K562 (cell line): ENCODE data around the gene AP1AR. TPM values are rescaled to one million over a fixed set of nuclear protein-coding genes. Genes with fewer than 3 reads are reported as not detected.

ENCODE experiments used
- ATAC-seq: fragments of 200-7000 bp; cut with Tn5 transposase; 3 replicates; pipeline ENCODE4 v1.9.1; 2020; ENCODE audit warnings: moderate library complexity
- BruUV-seq: library from RNA; stranded (reverse); fragments of 400-500 nt; replicated peaks from 2 replicates; lab custom pipeline; 2021; lab: Mats Ljungman, UMichigan
- CTCF ChIA-PET: fragments of 300-600 bp; formaldehyde crosslinking; extraction: SDS; loops from one replicate; lab custom pipeline; 2021; ENCODE audit warnings: low intra/inter-chr PET ratio; lab: Yijun Ruan, JAX
- POLR2A ChIA-PET: fragments of 300-600, 350-650 bp; sonication (Branson Sonifier 250); formaldehyde crosslinking; extraction: SDS; loops from one replicate; lab custom pipeline; 2021; ENCODE audit warnings: antibody characterized with exemption, inconsistent platforms; lab: Yijun Ruan, JAX
- DNase-seq, 4 experiments: peaks; one replicate each; pipeline versions ENCODE4 v3.0.0 to v3.0.0-alpha.2; 2011 to 2018; ENCODE audit warnings: low spot score in 3 of 4, mixed read lengths in 3 of 4; ENCODE audit errors: extremely low read depth in 1 of 4
- FAIRE-seq: peaks from 2 replicates; lab custom pipeline; 2011; peaks lifted over from hg19 to GRCh38; lab: Jason Lieb, UNC
- H2AFZ ChIP-seq: 2 replicates; pipeline ENCODE4 v1.6.0; 2011; ENCODE audit warnings: low read depth, low read length, control low read depth, inconsistent platforms
- H3K27ac ChIP-seq: fragments of 200-600 bp; 3 replicates; pipeline ENCODE4 v1.8.0; 2011; ENCODE audit warnings: low read depth, mild to moderate bottlenecking, control low read depth, inconsistent platforms, low read length, moderate library complexity, mixed read lengths; ENCODE audit errors: extremely low read depth
- H3K27me3 ChIP-seq, 2 experiments: fragments of 300-600 bp in 1 of 2; 2 replicates in 1 of 2; 3 replicates in 1 of 2; pipeline versions ENCODE4 v1.6.0 to v1.8.0; 2011; ENCODE audit warnings: inconsistent platforms in 2 of 2, low read length in 2 of 2, mild to moderate bottlenecking in 1 of 2, mixed read lengths in 1 of 2, moderate library complexity in 1 of 2; ENCODE audit not compliant: control insufficient read depth in 2 of 2, insufficient read depth in 2 of 2
- H3K36me3 ChIP-seq: fragments of 300-600 bp; 3 replicates; pipeline ENCODE4 v1.8.0; 2011; ENCODE audit warnings: mild to moderate bottlenecking, low read length, inconsistent platforms; ENCODE audit not compliant: control insufficient read depth, insufficient read depth
- H3K4me1 ChIP-seq, 2 experiments: fragments of 200-600 bp in 1 of 2; replicated peaks in 1 of 2; 2 replicates in 1 of 2; 3 replicates in 1 of 2; pipeline versions ENCODE4 v1.5.1 to v1.8.0; 2011; ENCODE audit warnings: inconsistent platforms in 2 of 2, low read length in 2 of 2, mild to moderate bottlenecking in 1 of 2, mixed read lengths in 1 of 2, moderate library complexity in 1 of 2; ENCODE audit not compliant: control insufficient read depth in 2 of 2, insufficient read depth in 2 of 2
- H3K4me2 ChIP-seq: 2 replicates; pipeline ENCODE4 v1.6.1; 2011; ENCODE audit warnings: low read length, control low read depth, inconsistent platforms, mixed read lengths; ENCODE audit not compliant: insufficient read depth
- H3K4me3 ChIP-seq: fragments of 200-600 bp; sonication (generic), shearing (Covaris generic); 2 replicates; pipeline ENCODE4 v1.5.1; 2016; ENCODE audit warnings: control low read depth, inconsistent platforms
- H3K79me2 ChIP-seq: fragments of 200-600 bp; 3 replicates; pipeline ENCODE4 v1.8.0; 2011; ENCODE audit warnings: low read length, inconsistent platforms; ENCODE audit not compliant: control insufficient read depth, insufficient read depth
- H3K9ac ChIP-seq, 2 experiments: 2 replicates each; pipeline versions ENCODE4 v1.6.0 to v1.6.1; 2011; ENCODE audit warnings: low read depth in 2 of 2, low read length in 2 of 2, control low read depth in 1 of 2, inconsistent platforms in 1 of 2, mild to moderate bottlenecking in 1 of 2, mixed read lengths in 1 of 2; ENCODE audit not compliant: insufficient read depth in 1 of 2
- H3K9me1 ChIP-seq: one replicate; pipeline ENCODE4 v1.6.0; 2011; ENCODE audit warnings: inconsistent platforms, mild to moderate bottlenecking, low read length, moderate library complexity; ENCODE audit not compliant: control insufficient read depth, insufficient read depth
- H3K9me3 ChIP-seq: replicated peaks from 2 replicates; pipeline ENCODE4 v1.5.1; 2011; ENCODE audit warnings: low read depth, low read length, inconsistent platforms; ENCODE audit not compliant: control insufficient read depth, insufficient read depth
- H4K20me1 ChIP-seq: replicated peaks from 2 replicates; pipeline ENCODE4 v1.6.1; 2011; ENCODE audit warnings: low read length, inconsistent platforms, mixed read lengths; ENCODE audit not compliant: control insufficient read depth, insufficient read depth
- ELF4 ChIP-seq: fragments of 450-650 bp; formaldehyde crosslinking; IDR thresholded peaks from 2 replicates; pipeline ENCODE4 v1.4.0; 2022; ENCODE audit warnings: missing genetic modification characterization
- POLR2G ChIP-seq: fragments of 200-400 bp; formaldehyde crosslinking; IDR thresholded peaks from 2 replicates; pipeline ENCODE4 v1.6.1; 2017; ENCODE audit warnings: low read depth, mild to moderate bottlenecking, antibody characterized with exemption, low read length, moderate library complexity
- RNF2 ChIP-seq: sonication (generic); IDR thresholded peaks from 2 replicates; pipeline ENCODE4 v1.6.1; 2016
- SIRT6 ChIP-seq: IDR thresholded peaks from one replicate; pipeline ENCODE4 v1.6.1; 2012; ENCODE audit warnings: low read depth, mild to moderate bottlenecking, control low read depth, inconsistent platforms, low read length, moderate library complexity
- WGBS: fragments of 100-300 bp; shearing (Covaris generic); methylation state at CpG from one replicate; pipeline ENCODE4 v1.1.6; 2016; ENCODE audit warnings: low coverage, mixed read lengths; ENCODE audit not compliant: insufficient coverage; ENCODE audit errors: missing lambda C conversion rate; 5-methylcytosine and 5-hydroxymethylcytosine counted together
- in situ Hi-C: fragments of 300-500 bp; cut with MboI; formaldehyde crosslinking; loops from 4 replicates; pipeline ENCODE4 v1.15.0; 2018; ENCODE audit warnings: inconsistent platforms, mixed read lengths
- intact Hi-C: fragments of 100-400 bp; cut with micrococcal nuclease; formaldehyde crosslinking; loops from 2 replicates; pipeline ENCODE4 v1.14.2; 2022
- polyA plus RNA-seq, 8 experiments: library from polyadenylated mRNA; depleted of rRNA in 4 of 8; stranded (reverse) in 5 of 8; unstranded in 3 of 8; fragments of >200 nt; fragmentation: Nextera tagmentation in 2 of 8; fragmentation: Illumina TruSeq in 1 of 8; extraction: Ambion mirVana in 2 of 8; extraction: Trizol in 1 of 8; gene quantifications; 2 replicates each; pipeline versions ENCODE4 v1.2.1 to v1.2.3, GENCODE V29; 2011 to 2014; ENCODE audit warnings: inconsistent platforms in 1 of 8, missing spikeins in 1 of 8
- total RNA-seq, 7 experiments: library from RNA; depleted of rRNA in 6 of 7; stranded (reverse); fragments of >200 nt in 6 of 7; fragmentation: Illumina TruSeq in 2 of 7; extraction: Trizol in 2 of 7; gene quantifications; 2 replicates each; pipeline versions ENCODE4 v1.2.1 to v1.2.3, GENCODE V29; 2011 to 2021; ENCODE audit warnings: low replicate concordance in 1 of 7
- TF ChIP-seq, protein P1 (sequence below): fragments of 250-450 bp; sonication (Bioruptor Pico); IDR thresholded peaks from 2 replicates; pipeline ENCODE4 v1.5.0; 2021; ENCODE audit warnings: mild to moderate bottlenecking, borderline replicate concordance
- TF ChIP-seq, protein P2 (sequence below): sonication (generic); formaldehyde crosslinking; IDR thresholded peaks from 2 replicates; pipeline ENCODE4 v1.8.1; 2023; ENCODE audit warnings: missing genetic modification reagents, mild to moderate bottlenecking, borderline replicate concordance
- TF ChIP-seq, protein P3 (sequence below): fragments of 250-450 bp; sonication (Bioruptor Pico); IDR thresholded peaks from 2 replicates; pipeline ENCODE4 v1.8.0; 2022; ENCODE audit warnings: inconsistent platforms, mild to moderate bottlenecking, moderate library complexity, borderline replicate concordance
- TF ChIP-seq, protein P4 (sequence below): fragments of 250-450 bp; sonication (Bioruptor Pico); IDR thresholded peaks from 2 replicates; pipeline ENCODE4 v1.4.0; 2020; ENCODE audit warnings: borderline replicate concordance

Gene AP1AR
- total and polyA plus RNA-seq, 9 of the 15 experiments (the other 6 are each of a cell fraction or from before 2014, with no cell fraction given): 2.6 to 20.7 (median 12.2) TPM

DNA sequence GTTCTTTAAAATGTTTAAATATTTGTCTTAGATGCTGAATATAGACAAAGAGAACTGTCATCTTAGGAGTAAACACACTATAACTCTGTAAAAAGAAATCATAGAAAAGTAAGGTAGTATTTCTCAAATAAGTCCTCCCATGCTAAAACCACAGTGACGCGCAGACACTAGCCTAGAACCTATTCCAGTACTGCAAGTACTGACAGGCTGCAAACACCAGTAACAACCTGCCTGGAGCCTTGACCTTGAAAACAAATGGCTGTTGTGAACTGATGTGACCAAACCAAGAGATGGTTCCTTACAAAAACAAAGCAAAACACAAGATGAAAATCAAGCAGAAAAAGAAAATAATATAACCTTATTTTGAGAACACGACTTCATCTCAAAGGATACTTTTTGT is 45.6 kb downstream of the AP1AR start:
- 84% methylated on average over 3 of the region's 3 CpGs for WGBS
- Histone ChIP-seq H3K36me3 (peaks cover 11% of the 10 kb centered on the region; the same call in 2 of the 3 replicates), H3K9me1 (no peaks in the 10 kb centered on the region), H4K20me1 (peaks cover 4% of the 10 kb centered on the region; the same call in 1 of the 2 replicates), H3K27ac (no peak overlapping the region), H3K79me2 (no peaks in the 10 kb centered on the region), H3K9me3 (no peaks in the 10 kb centered on the region), H3K27me3 (no peaks in the 10 kb centered on the region), H3K4me3 (no peak overlapping the region), H3K4me1 (no peaks in the 10 kb centered on the region), H3K9ac (no peak overlapping the region), H2AFZ (no peak overlapping the region), H3K4me2 (no peak overlapping the region)
- DNase-seq (no peak), ATAC-seq (no peak), FAIRE-seq (no peak)
- CTCF ChIA-PET: no interaction called here
- POLR2A ChIA-PET: no interaction called here
- in situ Hi-C loops: no loop called here
- no TSS peak for BruUV-seq
- intact Hi-C loops: no loop called here
- TF ChIP-seq POLR2G (no peak), RNF2 (no peak), ELF4 (CRISPR knock-in tag) (no peak), SIRT6 (no peak)
- TF ChIP-seq, protein P1, sequence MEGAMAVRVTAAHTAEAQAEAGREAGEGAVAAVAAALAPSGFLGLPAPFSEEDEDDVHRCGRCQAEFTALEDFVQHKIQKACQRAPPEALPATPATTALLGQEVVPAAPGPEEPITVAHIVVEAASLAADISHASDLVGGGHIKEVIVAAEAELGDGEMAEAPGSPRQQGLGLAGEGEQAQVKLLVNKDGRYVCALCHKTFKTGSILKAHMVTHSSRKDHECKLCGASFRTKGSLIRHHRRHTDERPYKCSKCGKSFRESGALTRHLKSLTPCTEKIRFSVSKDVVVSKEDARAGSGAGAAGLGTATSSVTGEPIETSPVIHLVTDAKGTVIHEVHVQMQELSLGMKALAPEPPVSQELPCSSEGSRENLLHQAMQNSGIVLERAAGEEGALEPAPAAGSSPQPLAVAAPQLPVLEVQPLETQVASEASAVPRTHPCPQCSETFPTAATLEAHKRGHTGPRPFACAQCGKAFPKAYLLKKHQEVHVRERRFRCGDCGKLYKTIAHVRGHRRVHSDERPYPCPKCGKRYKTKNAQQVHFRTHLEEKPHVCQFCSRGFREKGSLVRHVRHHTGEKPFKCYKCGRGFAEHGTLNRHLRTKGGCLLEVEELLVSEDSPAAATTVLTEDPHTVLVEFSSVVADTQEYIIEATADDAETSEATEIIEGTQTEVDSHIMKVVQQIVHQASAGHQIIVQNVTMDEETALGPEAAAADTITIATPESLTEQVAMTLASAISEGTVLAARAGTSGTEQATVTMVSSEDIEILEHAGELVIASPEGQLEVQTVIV: no peak
- TF ChIP-seq, protein P2, sequence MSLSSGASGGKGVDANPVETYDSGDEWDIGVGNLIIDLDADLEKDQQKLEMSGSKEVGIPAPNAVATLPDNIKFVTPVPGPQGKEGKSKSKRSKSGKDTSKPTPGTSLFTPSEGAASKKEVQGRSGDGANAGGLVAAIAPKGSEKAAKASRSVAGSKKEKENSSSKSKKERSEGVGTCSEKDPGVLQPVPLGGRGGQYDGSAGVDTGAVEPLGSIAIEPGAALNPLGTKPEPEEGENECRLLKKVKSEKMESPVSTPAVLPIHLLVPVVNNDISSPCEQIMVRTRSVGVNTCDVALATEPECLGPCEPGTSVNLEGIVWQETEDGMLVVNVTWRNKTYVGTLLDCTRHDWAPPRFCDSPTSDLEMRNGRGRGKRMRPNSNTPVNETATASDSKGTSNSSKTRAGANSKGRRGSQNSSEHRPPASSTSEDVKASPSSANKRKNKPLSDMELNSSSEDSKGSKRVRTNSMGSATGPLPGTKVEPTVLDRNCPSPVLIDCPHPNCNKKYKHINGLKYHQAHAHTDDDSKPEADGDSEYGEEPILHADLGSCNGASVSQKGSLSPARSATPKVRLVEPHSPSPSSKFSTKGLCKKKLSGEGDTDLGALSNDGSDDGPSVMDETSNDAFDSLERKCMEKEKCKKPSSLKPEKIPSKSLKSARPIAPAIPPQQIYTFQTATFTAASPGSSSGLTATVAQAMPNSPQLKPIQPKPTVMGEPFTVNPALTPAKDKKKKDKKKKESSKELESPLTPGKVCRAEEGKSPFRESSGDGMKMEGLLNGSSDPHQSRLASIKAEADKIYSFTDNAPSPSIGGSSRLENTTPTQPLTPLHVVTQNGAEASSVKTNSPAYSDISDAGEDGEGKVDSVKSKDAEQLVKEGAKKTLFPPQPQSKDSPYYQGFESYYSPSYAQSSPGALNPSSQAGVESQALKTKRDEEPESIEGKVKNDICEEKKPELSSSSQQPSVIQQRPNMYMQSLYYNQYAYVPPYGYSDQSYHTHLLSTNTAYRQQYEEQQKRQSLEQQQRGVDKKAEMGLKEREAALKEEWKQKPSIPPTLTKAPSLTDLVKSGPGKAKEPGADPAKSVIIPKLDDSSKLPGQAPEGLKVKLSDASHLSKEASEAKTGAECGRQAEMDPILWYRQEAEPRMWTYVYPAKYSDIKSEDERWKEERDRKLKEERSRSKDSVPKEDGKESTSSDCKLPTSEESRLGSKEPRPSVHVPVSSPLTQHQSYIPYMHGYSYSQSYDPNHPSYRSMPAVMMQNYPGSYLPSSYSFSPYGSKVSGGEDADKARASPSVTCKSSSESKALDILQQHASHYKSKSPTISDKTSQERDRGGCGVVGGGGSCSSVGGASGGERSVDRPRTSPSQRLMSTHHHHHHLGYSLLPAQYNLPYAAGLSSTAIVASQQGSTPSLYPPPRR: no peak
- TF ChIP-seq, protein P3, sequence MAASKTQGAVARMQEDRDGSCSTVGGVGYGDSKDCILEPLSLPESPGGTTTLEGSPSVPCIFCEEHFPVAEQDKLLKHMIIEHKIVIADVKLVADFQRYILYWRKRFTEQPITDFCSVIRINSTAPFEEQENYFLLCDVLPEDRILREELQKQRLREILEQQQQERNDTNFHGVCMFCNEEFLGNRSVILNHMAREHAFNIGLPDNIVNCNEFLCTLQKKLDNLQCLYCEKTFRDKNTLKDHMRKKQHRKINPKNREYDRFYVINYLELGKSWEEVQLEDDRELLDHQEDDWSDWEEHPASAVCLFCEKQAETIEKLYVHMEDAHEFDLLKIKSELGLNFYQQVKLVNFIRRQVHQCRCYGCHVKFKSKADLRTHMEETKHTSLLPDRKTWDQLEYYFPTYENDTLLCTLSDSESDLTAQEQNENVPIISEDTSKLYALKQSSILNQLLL (CRISPR knock-in tag): no peak
- TF ChIP-seq, protein P4, sequence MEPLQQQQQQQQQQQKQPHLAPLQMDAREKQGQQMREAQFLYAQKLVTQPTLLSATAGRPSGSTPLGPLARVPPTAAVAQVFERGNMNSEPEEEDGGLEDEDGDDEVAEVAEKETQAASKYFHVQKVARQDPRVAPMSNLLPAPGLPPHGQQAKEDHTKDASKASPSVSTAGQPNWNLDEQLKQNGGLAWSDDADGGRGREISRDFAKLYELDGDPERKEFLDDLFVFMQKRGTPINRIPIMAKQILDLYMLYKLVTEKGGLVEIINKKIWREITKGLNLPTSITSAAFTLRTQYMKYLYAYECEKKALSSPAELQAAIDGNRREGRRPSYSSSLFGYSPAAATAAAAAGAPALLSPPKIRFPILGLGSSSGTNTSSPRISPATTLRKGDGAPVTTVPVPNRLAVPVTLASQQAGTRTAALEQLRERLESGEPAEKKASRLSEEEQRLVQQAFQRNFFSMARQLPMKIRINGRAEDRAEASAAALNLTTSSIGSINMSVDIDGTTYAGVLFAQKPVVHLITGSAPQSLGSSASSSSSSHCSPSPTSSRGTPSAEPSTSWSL (CRISPR knock-in tag): no peak
